Osteoblast (primary cell): ENCODE results near the gene CDKN1A. TPM values are rescaled to one million over a fixed set of nuclear protein-coding genes. Genes with fewer than 3 reads are reported as not detected.
A peak's percentile ranks its signal among the peaks of the same experiment; 100 is the strongest.

Experiments used
- DNase-seq: peaks from one replicate; pipeline ENCODE4 v3.0.0; 2011; ENCODE audit warnings: low spot score, mixed read lengths; ENCODE audit not compliant: insufficient read length; ENCODE audit errors: missing footprints
- H2AFZ ChIP-seq: 2 replicates; pipeline ENCODE4 v1.6.0; 2011; ENCODE audit warnings: mild to moderate bottlenecking, low read length
- H3K27ac ChIP-seq: 2 replicates; pipeline ENCODE4 v1.5.1; 2011; ENCODE audit warnings: mild to moderate bottlenecking, low read depth, low read length, moderate library complexity
- H3K27me3 ChIP-seq: 2 replicates; pipeline ENCODE4 v1.6.0; 2012; ENCODE audit warnings: mild to moderate bottlenecking, control low read depth, inconsistent platforms, low read length, moderate library complexity; ENCODE audit not compliant: insufficient read depth
- H3K36me3 ChIP-seq: 2 replicates; pipeline ENCODE4 v1.5.1; 2011; ENCODE audit warnings: mild to moderate bottlenecking, low read length, control low read depth, moderate library complexity; ENCODE audit not compliant: insufficient read depth
- H3K4me1 ChIP-seq: 2 replicates; pipeline ENCODE4 v1.5.1; 2011; ENCODE audit warnings: mild to moderate bottlenecking, low read length, control low read depth, moderate library complexity; ENCODE audit not compliant: insufficient read depth
- H3K4me2 ChIP-seq: 2 replicates; pipeline ENCODE4 v1.6.0; 2011; ENCODE audit warnings: mild to moderate bottlenecking, low read length; ENCODE audit not compliant: insufficient read depth
- H3K4me3 ChIP-seq: fragments of 200-600 bp; sonication (generic); 3 replicates; pipeline ENCODE4 v1.5.1; 2012; ENCODE audit warnings: mild to moderate bottlenecking, low read length, inconsistent platforms; ENCODE audit not compliant: insufficient read depth
- H3K79me2 ChIP-seq: 2 replicates; pipeline ENCODE4 v1.6.0; 2012; ENCODE audit warnings: mild to moderate bottlenecking, low read length, control low read depth, inconsistent platforms; ENCODE audit not compliant: insufficient read depth
- H3K9me3 ChIP-seq: 2 replicates; pipeline ENCODE4 v1.5.1; 2011; ENCODE audit warnings: low read depth, low read length, control low read depth
- H4K20me1 ChIP-seq: 2 replicates; pipeline ENCODE4 v1.6.0; 2012; ENCODE audit warnings: mild to moderate bottlenecking, low read length, control low read depth; ENCODE audit not compliant: insufficient read depth
- CTCF ChIP-seq: IDR thresholded peaks from 2 replicates; pipeline ENCODE4 v1.5.1; 2011; ENCODE audit warnings: mild to moderate bottlenecking, low read depth, low read length, moderate library complexity; ENCODE audit errors: extremely low read depth
- total RNA-seq: library from RNA; depleted of rRNA; stranded (reverse); fragments of >200 nt; gene quantifications from 2 replicates; pipeline ENCODE4 v1.2.3, GENCODE V29; 2012

CDKN1A gene
- total RNA-seq, 1 donor = 461 TPM

- no peak for TF ChIP-seq CTCF
- Histone ChIP-seq H2AFZ (no peak overlapping the region), H3K4me1 (peaks cover 21% of the 10 kb centered on the region), H3K36me3 (no peaks in the 10 kb centered on the region), H3K79me2 (no peaks in the 10 kb centered on the region), H3K27ac (no peak overlapping the region), H3K4me3 (no peak overlapping the region), H3K4me2 (no peak overlapping the region), H3K27me3 (no peaks in the 10 kb centered on the region), H3K9me3 (no peaks in the 10 kb centered on the region), H4K20me1 (no peaks in the 10 kb centered on the region)
- DNase-seq = no peak
Observed at GRCh38 chr6:36665180-36665579, 13.3 kb upstream of the CDKN1A start.

- peak overlapping the region; percentile 91 for H3K27ac ChIP-seq
- no peaks in the 10 kb centered on the region for H4K20me1 ChIP-seq
- no peaks in the 10 kb centered on the region for H3K27me3 ChIP-seq
- no peak overlapping the region for H3K4me3 ChIP-seq
- no peak for TF ChIP-seq CTCF
- H3K9me3 ChIP-seq = no peaks in the 10 kb centered on the region
- H3K36me3 ChIP-seq = no peaks in the 10 kb centered on the region
- H3K79me2 ChIP-seq = no peaks in the 10 kb centered on the region
- no peak overlapping the region for H3K4me2 ChIP-seq
- no peak overlapping the region for H2AFZ ChIP-seq
- H3K4me1 ChIP-seq = peaks cover 21% of the 10 kb centered on the region
- DNase-seq = no peak
Observed at GRCh38 chr6:36666287-36666686, 12.2 kb upstream of the CDKN1A start.

GRCh38 chr6:36666826-36667591 lies 11.5 kb upstream of the CDKN1A start:
- Histone ChIP-seq H4K20me1 (no peaks in the 10 kb centered on the region), H3K79me2 (no peaks in the 10 kb centered on the region), H3K27me3 (no peaks in the 10 kb centered on the region), H3K4me1 (peaks cover 21% of the 10 kb centered on the region), H3K27ac (peak overlapping the region; percentile 91), H3K4me3 (no peak overlapping the region), H3K9me3 (no peaks in the 10 kb centered on the region), H3K4me2 (peak overlapping the region; percentile 64), H3K36me3 (no peaks in the 10 kb centered on the region), H2AFZ (peak overlapping the region; percentile 82)
- no peak for TF ChIP-seq CTCF
- DNase-seq = peak; percentile 95

- H4K20me1 ChIP-seq = no peaks in the 10 kb centered on the region
- no peaks in the 10 kb centered on the region for H3K9me3 ChIP-seq
- TF ChIP-seq CTCF = no peak
- no peak overlapping the region for H3K4me3 ChIP-seq
- no peaks in the 10 kb centered on the region for H3K36me3 ChIP-seq
- no peak for DNase-seq
- no peaks in the 10 kb centered on the region for H3K27me3 ChIP-seq
- no peaks in the 10 kb centered on the region for H3K79me2 ChIP-seq
- H3K4me1 ChIP-seq = peaks cover 21% of the 10 kb centered on the region
- no peak overlapping the region for H3K4me2 ChIP-seq
- peak overlapping the region; percentile 25 for H2AFZ ChIP-seq
- H3K27ac ChIP-seq = no peak overlapping the region
Observed at GRCh38 chr6:36668591-36668990, 9.9 kb upstream of the CDKN1A start.
